ENCODE measurements around the gene EFS. TPM values are rescaled to one million over a fixed set of nuclear protein-coding genes. Genes with fewer than 3 reads are reported as not detected.

EFS gene
- total RNA-seq, 1 experiment from 2014 or later: not detected

- TF ChIP-seq TCF7L2 (IDR thresholded peaks at IDR 0.05; ENCODE audit: low read depth, low read length) (no peak), SIN3A (IDR thresholded peaks at IDR 0.05; ENCODE audit: borderline replicate concordance, insufficient read depth, low read depth, low read length) (no peak), POLR2AphosphoS5 (IDR thresholded peaks at IDR 0.05; ENCODE audit: low read depth, low read length) (no peak), REST (IDR thresholded peaks at IDR 0.05; ENCODE audit: insufficient read depth in 1 of 2, low read depth in 2 of 2, low read length in 1 of 2) (no peak), CTCF (IDR thresholded peaks at IDR 0.05) (no peak)
- Histone ChIP-seq H3K9me3 (ENCODE audit: control insufficient read depth, insufficient read depth, low read depth, low read length) (no peaks in the 10 kb centered on the region), H3K4me3 (ENCODE audit: low read depth in 2 of 2, low read length in 2 of 2) (peak overlapping the region; percentile 93 to 97), H3K4me1 (ENCODE audit: control insufficient read depth, insufficient read depth, low read length) (peaks cover 7% of the 10 kb centered on the region), H3K27me3 (ENCODE audit: control insufficient read depth, insufficient read depth, low read length) (no peaks in the 10 kb centered on the region), H3K36me3 (ENCODE audit: control insufficient read depth, insufficient read depth, low read length) (peaks cover 21% of the 10 kb centered on the region), H3K27ac (ENCODE audit: low read length) (peak overlapping the region; percentile 95)
- POLR2A ChIA-PET: interaction anchor here (0.9 kb wide), 1 partner anchor 16 kb away, joined by 3 read pairs; the partner anchor contains the start of gene BCL2L2
- in situ Hi-C loops (cut with HindIII; ENCODE audit: low pct_unique_long_range_greater_than_20kb, low sequenced_read_pairs) (no loop called here), intact Hi-C loops (cut with micrococcal nuclease; ENCODE audit: unreplicated experiment) (loop anchor here (10.0 kb wide), 2 partner anchors 122 to 232 kb away; partner anchors contain the start of genes THTPA and ZFHX2)
- DNase-seq (ENCODE audit: low read depth, low spot score) (no peak), ATAC-seq (no peak)
- BruUV-seq (replicated peaks): no TSS peak
- CTCF ChIA-PET: interaction anchor here (1.2 to 1.7 kb wide), 2 partner anchors 38 to 202 kb away, joined by 3 to 5 read pairs; no protein-coding TSS in a partner anchor
Measured at GRCh38 chr14:23322568-23323517, 42.1 kb downstream of the EFS start.

GRCh38 chr14:23321572-23322547, 43.1 kb downstream of the EFS start:
- peak overlapping the region; percentile 93 to 97 for H3K4me3 ChIP-seq (ENCODE audit: low read depth in 2 of 2, low read length in 2 of 2)
- TF ChIP-seq REST (IDR thresholded peaks at IDR 0.05; ENCODE audit: insufficient read depth in 1 of 2, low read depth in 2 of 2, low read length in 1 of 2) (no peak), SIN3A (IDR thresholded peaks at IDR 0.05; ENCODE audit: borderline replicate concordance, insufficient read depth, low read depth, low read length) (no peak), POLR2AphosphoS5 (IDR thresholded peaks at IDR 0.05; ENCODE audit: low read depth, low read length) (no peak), TCF7L2 (IDR thresholded peaks at IDR 0.05; ENCODE audit: low read depth, low read length) (no peak), CTCF (IDR thresholded peaks at IDR 0.05) (no peak)
- no TSS peak for BruUV-seq (replicated peaks)
- ChIA-PET CTCF (interaction anchor here (1.2 to 1.7 kb wide), 2 partner anchors 39 to 201 kb away, joined by 3 to 5 read pairs; no protein-coding TSS in a partner anchor), POLR2A (interaction anchor here (0.6 to 0.9 kb wide), 3 partner anchors 15 to 146 kb away, joined by 3 to 5 read pairs (median 3); partner anchors contain the start of gene BCL2L2)
- H3K27me3 ChIP-seq (ENCODE audit: control insufficient read depth, insufficient read depth, low read length): no peaks in the 10 kb centered on the region
- ATAC-seq (peak; percentile 70), DNase-seq (ENCODE audit: low read depth, low spot score) (no peak)
- H3K36me3 ChIP-seq (ENCODE audit: control insufficient read depth, insufficient read depth, low read length): peaks cover 21% of the 10 kb centered on the region
- peaks cover 7% of the 10 kb centered on the region for H3K4me1 ChIP-seq (ENCODE audit: control insufficient read depth, insufficient read depth, low read length)
- no peaks in the 10 kb centered on the region for H3K9me3 ChIP-seq (ENCODE audit: control insufficient read depth, insufficient read depth, low read depth, low read length)
- intact Hi-C loops (cut with micrococcal nuclease; ENCODE audit: unreplicated experiment) (loop anchor here (10.0 kb wide), 2 partner anchors 123 to 233 kb away; partner anchors contain the start of genes THTPA and ZFHX2), in situ Hi-C loops (cut with HindIII; ENCODE audit: low pct_unique_long_range_greater_than_20kb, low sequenced_read_pairs) (no loop called here)
- peak overlapping the region; percentile 95 for H3K27ac ChIP-seq (ENCODE audit: low read length)

Measured in Panc1 (cell line).